Erythroblast (primary cell): ENCODE results near the gene FILIP1.
"Not testable (repeated sequence)": the region's sequence is repeated elsewhere in the genome, so short reads cannot be mapped to it uniquely, and the experiment has no call there.

ENCODE experiments used
- DNase-seq, 2 experiments: peaks; one replicate each; lab custom pipeline; 2025; lab: John Stamatoyannopoulos, UW
- GATA1 ChIP-seq: IDR thresholded peaks from 2 replicates; pipeline ENCODE4 v1.6.1; 2011; ENCODE audit warnings: low read depth, mild to moderate bottlenecking, control low read depth, low read length, moderate library complexity
- POLR2A ChIP-seq: IDR thresholded peaks from 2 replicates; pipeline ENCODE4 v1.6.1; 2011; ENCODE audit warnings: mild to moderate bottlenecking, low read length

FILIP1 gene

GRCh38 chr6:75414445-75415021 is 79.1 kb downstream of the FILIP1 start:
- TF ChIP-seq POLR2A = no peak
- no peak for TF ChIP-seq GATA1
- no peak for DNase-seq

DNA sequence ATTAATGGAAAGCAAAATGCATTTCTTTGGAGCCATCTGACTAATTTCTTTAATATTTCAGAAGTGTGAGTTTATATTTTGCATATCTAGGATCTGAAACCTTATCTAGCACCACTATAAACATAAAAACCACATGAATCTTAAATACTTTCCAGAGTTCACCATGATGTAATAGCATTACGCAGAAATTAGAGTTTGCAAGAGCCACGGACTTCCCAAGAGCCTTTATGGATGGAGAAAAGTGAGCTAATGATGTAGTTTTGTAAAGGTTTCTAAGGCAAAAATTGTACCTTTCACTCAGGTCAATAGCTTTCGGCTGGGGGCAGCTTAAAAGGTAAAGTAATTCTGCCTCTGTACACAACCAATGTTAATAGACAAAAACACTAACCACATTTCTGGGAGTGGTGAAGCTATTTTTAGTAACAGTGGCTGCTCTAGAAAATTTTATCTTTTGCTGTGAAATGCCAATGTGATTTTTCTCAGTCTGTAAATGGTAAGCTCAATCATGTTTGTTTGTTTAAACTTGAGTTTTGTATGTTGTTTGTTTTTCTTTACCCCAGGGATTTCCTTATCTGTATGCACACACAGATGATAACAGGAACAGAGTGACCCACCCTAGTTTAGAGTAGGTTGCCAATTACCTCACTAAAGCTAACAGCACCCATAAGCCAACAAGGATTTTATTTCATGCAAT is 80.5 kb downstream of the FILIP1 start:
- TF ChIP-seq POLR2A (no peak), GATA1 (no peak)
- DNase-seq = no peak

DNA sequence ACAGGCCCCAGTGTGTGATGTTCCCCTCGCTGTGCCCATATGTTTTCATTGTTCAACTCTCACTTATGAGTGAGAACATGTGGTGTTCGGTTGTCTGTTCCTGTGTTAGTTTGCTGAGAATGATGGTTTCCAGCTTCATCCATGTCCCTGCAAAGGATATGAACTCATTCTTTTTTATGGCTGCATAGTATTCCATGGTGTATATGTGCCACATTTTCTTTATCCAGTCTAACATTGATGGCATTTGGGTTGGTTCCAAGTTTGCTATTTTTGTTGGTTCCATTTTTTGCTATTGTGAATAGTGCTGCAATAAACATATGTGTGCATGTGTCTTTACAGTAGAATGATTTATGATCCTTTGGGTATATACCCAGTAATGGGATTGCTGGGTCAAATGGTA is 83.0 kb downstream of the FILIP1 start:
- DNase-seq = not testable (repeated sequence)

DNA sequence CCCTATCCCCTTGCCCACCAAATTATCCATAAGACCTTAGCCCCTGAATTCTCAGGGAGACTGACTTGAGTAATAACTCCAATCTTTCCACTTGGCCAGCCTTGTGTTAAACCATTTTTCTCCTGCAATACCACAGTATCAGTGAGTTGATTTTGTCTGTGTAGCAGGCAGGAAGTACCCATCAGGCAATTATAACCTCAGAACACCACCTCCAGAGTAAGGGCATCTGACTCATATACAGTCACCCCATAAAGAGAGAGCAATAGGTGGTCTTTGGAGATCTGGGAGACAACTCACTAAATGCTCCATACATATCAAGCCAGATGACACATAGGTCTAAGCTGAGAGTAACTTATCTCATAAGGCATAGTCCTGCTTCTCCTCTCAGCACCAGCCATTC is 83.7 kb downstream of the FILIP1 start:
- TF ChIP-seq POLR2A (no peak), GATA1 (no peak)

GRCh38 chr6:75409286-75409685 is 84.3 kb downstream of the FILIP1 start:
- DNase-seq = no peak

More for the DNA sequence above, 83.7 kb downstream of the FILIP1 start:
- no peak for DNase-seq

GRCh38 chr6:75403563-75404080 is 90.0 kb downstream of the FILIP1 start:
- DNase-seq = no peak
- no peak for TF ChIP-seq POLR2A

More at GRCh38 chr6:75409286-75409685, 84.3 kb downstream of the FILIP1 start:
- TF ChIP-seq GATA1 (no peak), POLR2A (no peak)

DNA sequence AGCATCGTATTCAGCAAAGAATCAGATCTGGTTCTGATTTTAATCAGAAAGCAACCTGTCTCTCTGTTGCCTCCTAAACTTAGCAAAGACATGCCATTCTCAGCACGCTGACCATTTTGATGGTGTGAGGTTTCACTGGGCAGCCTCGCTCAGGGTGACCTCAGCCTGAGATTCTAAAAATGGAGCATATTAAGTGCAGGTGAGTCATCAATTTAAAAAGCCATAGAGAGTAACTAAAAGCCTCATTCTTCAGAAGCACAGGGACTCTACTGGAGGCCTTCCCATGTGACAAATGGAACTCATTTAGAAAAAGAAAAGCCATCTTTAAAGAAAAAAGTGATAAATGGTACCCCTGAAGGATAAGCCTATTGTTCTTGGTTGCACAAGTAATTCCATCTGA is 91.3 kb downstream of the FILIP1 start:
- TF ChIP-seq GATA1 (no peak), POLR2A (no peak)
- DNase-seq = no peak

GRCh38 chr6:75397656-75398465 is 95.7 kb downstream of the FILIP1 start:
- no peak for DNase-seq

DNA sequence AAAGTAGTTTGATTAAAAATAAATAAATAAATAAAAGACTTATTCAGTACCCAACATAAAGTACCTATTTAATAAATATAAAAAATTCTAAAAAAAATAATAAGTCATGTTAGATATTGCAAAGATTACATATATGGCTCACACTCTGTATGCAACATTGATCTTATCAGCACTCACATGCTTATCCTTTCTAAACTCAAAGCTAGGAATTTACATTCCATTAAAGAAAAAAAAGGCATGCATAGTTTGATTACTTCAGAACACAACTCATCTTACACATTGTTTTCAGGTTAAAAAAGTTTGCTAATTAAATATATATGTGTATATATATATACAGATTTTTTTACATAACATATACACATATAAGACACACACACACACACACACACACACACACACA is 96.4 kb downstream of the FILIP1 start:
- TF ChIP-seq POLR2A = no peak
- TF ChIP-seq GATA1 = no peak
- DNase-seq = no peak

More at GRCh38 chr6:75397656-75398465, 95.7 kb downstream of the FILIP1 start:
- TF ChIP-seq GATA1 = no peak
- no peak for TF ChIP-seq POLR2A

GRCh38 chr6:75396005-75396800 is 97.4 kb downstream of the FILIP1 start:
- DNase-seq = no peak
- TF ChIP-seq GATA1 (no peak), POLR2A (no peak)

DNA sequence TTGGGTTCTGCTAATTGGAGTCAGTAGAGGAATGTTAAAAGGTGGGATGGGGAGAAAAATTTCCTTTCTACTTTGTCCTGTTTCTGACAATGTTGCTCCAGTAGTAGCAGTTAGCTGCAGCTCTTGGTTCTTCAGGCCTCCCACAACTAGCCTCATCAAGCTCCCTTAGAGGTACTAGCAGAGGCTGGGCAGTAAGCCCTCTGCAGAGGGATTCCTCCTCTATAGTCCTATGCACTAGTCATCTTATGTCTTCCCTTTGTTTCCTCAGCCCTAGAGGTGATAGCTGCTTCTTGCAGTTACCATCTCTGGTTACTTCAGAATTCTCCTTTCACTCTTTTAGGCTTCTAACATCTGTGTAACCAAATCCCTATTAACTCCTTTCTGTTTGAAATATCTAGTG is 99.8 kb downstream of the FILIP1 start:
- DNase-seq = no peak
- no peak for TF ChIP-seq GATA1
- TF ChIP-seq POLR2A = no peak

- DNase-seq = no peak
- no peak for TF ChIP-seq POLR2A
- TF ChIP-seq GATA1 = no peak
Measured at GRCh38 chr6:75391276-75391675, 102.3 kb downstream of the FILIP1 start.

DNA sequence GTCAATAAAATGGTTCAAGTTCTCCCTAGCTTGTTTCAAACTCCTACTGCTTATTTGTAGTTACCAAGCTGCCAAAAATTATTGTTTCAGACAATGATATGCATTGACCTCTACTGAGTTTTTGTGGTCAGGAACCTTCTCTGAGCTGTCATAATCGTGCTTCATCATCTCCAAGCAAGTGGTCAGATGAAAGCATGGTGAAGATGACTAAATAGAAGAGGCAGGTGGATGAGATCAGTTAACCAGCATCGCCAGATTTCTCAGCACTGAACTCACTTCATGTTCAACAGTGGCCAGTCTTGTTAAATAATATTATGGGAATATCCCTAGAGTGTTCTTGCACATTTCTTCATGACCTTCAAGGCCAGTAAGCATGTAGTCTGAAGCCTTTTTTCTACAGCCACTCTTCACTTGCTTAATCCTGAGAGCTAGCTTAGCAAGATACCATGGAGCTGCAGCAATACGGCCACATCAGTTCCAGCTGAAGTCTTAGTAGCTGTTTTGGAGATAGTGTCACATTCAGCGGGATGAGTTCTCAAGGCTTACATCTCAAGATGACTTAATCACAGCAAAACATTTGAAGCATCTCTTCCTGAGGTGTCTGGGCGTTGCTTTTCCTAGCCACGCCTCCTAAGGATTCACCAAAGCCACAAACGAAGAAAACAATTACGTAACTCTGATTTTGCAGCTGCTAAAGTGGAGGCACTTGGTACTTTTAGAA is 107.4 kb downstream of the FILIP1 start:
- DNase-seq = no peak
- TF ChIP-seq GATA1 (no peak), POLR2A (no peak)
